Activated T-cell treated with anti-CD3 and anti-CD28 coated beads for 48 hours (primary cell): ENCODE results near the gene SENP6.
"Not testable (repeated sequence)": the region's sequence is repeated elsewhere in the genome, so short reads cannot be mapped to it uniquely, and the experiment has no call there.

Source experiments
- DNase-seq: peaks from one replicate; pipeline ENCODE4 v3.0.0-alpha.2; 2020; ENCODE audit warnings: low read depth

The SENP6 gene

DNA sequence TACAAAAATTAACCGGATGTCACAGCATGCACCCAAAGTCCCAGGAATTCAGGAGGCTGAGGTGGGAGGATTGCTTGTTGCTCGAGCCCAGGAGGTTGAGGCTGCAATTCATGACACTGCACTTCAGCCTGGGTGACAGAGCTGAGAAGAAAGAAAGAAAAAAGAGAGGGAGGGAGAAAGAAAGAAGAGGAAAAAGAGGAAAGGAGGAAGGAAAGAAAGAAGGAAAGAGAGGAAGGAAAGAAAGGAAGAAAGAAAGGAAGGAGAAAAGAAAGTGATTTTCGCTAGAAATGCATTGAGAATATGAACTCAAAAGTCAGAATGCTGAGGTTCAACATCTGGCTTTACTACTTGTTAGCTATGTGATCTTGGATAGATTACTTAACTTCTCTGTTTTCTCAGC is 6.6 kb downstream of the SENP6 start:
- no peak for DNase-seq

DNA sequence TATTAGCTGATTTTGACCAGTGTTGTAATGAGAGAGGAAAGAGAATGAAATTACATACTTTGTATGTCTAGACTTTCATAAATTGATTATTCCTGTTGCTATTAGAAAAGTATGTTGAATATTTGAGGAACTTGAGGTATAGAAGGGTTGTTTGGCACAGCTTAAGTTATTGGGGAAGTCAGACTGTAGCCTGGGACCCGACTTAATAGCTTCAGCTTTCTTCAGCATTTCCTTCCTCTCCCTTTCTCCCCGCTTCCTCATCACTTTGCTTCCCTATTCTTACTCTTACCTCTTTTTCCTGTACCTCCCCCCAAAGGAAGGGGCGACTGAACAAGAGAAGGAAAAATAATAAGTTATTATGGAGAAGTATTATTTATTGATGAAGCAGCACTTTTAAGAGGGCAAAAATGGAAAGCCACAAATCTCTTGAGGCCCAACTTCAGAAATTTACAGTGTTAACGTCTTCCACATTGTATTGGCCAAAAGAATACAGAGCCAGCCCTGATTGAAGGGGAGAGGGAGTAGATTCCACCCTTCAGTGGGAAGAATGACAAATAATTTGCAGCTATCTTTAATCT is 7.4 kb downstream of the SENP6 start:
- no peak for DNase-seq

DNA sequence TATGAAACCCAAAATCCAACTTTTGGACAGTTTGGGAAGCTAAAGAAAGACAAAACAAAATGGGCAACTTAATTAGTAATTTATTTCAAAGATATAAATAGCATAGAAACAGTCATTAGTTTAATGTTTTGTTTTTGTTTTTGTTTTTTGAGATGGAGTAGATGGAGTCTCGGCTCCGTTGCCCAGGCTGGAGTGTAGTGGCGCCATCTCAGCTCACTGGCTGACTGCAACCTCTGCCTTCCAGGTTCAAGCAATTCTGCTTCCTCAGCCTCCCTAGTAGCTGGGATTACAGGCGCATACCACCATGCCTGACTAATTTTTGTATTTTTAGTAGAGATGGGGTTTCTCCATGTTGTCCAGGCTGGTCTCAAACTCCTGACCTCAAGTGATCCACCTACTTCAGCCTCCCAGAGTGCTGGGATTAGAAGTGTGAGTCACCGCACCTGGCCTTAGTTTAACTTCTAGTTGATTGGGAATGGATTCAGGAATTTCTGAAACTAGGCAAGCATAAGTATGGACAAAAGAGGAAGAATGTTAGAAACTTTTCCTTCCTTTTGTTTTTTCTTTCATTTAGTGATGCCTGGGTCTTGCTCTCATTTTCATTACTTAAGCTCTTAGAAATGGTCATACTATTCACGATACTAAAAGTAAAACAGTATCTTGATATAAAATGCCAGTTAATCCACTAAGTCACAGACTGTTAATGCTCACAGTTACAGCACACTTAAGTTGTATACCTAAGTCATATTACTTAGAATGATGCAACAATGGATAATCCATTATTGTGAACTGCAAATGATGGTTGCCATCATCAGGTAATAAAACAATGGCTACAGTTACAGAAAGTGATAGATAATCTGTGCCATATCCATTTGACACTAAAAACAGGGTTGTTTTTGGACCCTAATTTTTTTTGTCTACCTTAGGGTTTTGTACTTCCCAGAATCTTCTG is 8.2 kb downstream of the SENP6 start:
- no peak for DNase-seq

DNA sequence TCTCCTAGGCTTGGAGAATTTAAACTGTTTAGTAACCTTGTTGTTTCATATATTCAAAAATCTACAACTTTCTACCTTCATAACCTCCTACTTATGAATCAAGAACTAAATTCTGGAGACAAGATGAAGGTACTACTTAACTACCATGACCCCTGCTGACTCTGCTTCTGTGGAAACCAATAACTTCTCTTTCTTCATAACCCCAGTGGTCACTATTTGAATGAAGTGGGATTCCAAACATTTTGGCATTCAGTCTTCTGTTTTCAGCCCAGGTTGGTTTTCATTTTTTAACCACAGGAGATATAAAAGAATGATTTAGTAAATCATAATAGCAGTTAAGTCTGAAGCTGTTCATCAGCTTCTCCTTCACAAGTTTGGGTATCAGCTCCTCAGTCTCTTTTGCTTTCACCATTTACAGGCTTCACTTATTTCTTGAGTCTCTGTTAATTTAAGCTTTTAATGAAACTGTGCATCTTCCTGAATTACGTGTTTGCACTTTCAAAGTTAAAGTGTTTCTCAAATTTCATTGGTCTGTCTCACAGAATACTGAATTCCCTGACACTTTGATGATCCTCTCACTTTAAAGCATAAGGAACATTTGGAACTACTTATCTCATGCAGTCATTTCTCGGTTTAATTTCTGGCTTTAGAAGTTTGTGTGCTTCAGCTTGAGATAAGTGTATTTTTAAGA is 9.5 kb downstream of the SENP6 start:
- DNase-seq: no peak

DNA sequence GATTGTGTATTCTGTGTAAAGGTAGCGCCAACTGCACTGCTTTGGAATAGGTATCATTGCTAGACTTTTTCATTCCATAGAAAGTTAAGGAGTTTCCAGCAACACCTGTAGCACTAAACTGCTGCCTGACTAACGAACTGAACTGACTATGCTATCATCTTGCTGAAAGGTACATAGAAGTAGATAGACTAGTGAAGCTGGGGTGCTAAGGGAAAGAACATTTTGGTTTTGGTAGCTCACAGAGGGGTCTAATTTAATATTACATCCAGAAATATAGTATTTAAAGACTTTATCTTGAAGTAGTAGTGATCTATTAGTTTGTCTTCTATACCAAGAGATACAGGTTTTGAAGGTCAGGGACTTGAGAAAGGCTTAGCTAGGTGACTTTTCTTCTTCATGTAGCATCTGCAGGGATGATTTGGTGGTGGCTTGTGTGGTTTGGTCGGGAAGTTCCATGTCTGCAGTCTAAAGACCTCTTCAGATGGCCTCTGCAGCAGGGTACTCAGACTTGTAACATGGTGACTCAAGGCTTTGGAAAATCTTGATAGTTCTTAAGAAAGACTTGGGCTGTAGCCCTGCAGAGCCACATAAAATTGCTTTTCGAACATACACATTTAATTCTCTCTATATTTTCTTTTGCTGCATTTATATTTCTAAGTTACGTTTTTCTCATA is 10.2 kb downstream of the SENP6 start:
- peak; percentile 28 for DNase-seq

DNA sequence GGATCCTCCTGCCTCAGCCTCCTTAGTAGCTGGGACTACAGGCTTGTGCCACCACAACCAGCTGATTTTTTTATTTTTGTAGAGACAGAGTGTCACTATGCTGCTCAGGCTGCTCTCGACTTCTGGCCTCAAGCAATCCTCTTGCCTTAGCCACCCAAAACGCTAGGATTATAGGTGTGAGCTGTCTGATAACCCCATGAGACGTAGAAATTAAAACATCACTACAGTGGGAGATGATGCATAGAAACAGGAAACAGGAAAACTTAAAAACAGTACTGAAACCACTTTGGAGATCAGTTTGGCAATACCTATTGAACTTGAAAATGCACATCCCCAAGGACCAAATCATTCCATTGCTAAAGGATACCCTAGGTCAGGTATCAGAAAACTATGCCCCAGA is 10.8 kb downstream of the SENP6 start:
- DNase-seq: no peak

DNA sequence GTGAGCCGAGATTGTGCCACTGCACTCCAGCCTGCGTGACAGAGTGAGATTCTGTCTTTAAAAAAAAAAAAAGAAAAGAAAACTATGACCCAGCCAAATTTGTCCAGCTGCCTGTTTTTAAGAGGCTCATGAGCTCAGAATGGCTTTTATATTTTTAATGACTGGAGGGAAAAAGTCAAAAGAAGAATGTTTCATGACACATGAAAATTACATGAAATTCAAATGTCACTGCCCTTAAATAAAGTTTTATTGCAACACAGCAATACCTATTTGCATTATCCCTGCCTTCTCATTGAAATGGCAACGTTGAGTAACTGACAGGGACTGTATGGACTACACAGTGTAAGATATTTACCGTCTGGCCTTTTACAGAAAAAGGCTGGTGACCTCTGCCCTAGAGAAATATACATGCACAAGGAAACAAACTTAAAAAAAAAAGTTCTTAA is 11.4 kb downstream of the SENP6 start:
- DNase-seq: no peak

- DNase-seq: no peak
Observed at GRCh38 chr6:75618437-75618836, 16.8 kb downstream of the SENP6 start.

DNA sequence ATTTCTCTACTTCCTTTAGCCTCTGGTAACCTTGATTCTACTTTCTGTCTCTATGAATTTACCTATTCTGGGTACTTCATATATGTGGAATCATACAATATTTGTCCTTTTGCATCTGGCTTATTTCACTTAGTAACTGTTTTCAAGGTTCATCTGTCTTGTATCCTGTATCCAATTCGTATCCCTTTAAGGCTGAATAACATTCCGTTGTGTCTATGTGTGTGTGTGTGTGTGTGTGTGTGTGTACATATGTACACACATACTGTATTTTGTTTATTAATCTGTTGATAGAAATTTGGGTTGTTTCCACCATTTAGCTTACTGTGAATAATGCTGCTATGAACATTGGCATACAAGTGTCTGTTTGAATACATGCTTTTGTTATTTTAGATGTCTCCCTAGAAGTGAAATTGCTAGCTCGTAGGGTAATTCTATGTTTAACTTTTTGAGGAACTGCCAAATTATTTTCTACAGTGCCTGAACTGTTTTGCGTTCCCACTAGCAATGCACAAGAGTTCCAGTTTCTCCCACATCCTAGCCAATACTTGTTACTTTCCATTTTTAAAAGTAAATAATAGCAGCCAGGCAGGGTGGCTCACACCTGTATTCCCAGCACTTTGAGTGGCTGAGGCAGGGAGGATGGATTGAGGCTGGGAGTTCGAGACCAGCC is 17.7 kb downstream of the SENP6 start:
- no peak for DNase-seq

DNA sequence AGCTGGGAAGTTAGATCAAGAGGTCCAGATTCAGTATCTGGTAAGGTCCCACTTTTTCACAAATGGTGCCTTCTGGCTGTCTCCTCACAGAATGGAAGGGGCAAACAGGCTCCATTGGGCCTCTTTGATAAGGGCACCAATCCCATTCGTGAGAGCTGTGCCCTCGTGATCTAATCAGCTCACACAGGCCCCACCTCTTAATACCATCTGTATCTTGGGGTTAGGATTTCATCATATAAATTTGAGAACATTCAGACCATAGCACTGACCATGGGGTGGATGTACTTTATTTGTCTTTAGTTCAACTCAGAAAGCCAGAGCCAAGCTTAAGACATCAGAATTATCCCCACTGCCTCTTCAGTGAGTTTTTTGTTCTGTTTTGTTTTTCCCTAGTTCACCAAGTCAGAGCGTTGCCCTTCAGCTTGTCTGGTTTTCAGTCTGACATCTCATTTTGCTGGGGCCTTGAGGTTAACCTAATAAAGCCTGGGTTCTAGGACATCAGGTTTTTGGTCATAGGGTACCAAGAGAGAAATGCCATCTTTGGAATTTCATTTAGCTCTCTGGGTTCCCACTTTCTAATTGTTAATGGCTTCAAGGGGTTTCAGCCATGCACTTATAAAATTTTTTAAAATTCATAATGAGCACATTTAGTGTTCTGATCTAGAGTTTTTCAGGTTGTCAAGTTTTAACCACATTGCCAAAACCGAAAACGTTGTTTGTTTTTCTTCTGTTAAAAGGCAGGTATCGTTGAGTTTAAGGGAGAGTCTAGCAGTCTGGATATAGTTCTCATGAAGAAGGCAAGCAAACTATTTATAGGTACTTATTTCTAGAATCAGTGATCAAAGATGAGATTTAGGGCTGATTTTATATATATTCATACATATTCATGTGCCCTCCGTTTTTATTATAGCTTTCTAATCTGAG is 19.0 kb downstream of the SENP6 start:
- no peak for DNase-seq

- no peak for DNase-seq
Observed at GRCh38 chr6:75621846-75622245, 20.2 kb downstream of the SENP6 start.

- no peak for DNase-seq
Observed at GRCh38 chr6:75623491-75623890, 21.8 kb downstream of the SENP6 start.

DNA sequence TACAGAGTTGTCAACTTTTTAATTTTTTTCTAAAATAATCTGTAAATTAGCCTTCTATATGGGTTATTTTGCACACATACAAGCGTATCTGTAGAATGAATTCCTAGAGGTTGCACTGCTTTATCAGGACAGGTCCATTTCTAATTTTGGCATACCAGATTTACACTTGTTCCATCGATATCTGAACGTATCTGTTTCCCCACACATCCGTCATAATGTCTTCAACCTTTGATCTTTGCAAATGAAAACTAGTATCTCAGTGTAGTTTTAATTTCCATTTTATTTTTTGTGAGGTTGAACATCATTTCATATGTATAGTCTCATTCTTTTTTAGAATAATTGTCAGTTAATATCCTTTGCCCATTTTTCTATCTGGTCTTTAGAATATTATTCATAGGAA is 22.7 kb downstream of the SENP6 start:
- DNase-seq: no peak

GRCh38 chr6:75624988-75625387 is 23.3 kb downstream of the SENP6 start:
- DNase-seq: no peak

DNA sequence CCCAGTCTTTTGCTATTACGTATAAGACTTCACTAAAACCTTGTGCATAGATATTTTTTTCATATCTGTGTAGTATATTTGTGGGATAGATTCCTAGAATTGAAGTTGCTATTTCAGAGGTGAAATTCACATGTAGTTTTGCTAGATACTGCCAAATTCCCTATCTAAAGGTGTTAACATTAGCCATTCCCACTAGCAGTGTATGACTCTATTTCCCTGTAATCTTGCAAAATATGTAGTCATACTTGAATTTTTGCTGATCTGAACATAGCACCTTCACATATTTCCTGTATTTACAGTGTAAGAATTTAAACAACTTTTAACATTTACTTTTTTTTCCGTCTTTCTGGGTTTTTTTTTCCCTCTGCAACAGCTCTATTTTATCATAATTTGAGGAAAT is 24.9 kb downstream of the SENP6 start:
- DNase-seq: no peak

DNA sequence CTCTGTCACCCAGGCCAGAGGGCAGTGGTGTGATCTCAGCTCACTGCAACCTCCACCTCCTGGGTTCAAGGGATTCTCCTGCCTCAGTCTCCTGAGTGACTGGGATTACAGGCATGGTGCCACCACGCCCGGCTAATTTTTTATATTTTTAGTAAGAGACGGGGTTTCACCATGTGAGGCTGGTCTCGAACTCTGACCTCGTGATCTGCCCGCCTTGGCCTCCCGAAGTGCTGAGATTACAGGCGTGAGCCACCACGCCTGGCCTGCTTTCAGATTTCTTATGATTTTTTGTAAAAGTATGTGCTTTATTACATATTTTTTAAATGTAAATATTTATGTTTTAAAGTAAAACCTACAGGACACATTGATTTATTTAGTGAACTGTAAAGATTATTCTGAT is 26.0 kb downstream of the SENP6 start:
- not testable (repeated sequence) for DNase-seq

DNA sequence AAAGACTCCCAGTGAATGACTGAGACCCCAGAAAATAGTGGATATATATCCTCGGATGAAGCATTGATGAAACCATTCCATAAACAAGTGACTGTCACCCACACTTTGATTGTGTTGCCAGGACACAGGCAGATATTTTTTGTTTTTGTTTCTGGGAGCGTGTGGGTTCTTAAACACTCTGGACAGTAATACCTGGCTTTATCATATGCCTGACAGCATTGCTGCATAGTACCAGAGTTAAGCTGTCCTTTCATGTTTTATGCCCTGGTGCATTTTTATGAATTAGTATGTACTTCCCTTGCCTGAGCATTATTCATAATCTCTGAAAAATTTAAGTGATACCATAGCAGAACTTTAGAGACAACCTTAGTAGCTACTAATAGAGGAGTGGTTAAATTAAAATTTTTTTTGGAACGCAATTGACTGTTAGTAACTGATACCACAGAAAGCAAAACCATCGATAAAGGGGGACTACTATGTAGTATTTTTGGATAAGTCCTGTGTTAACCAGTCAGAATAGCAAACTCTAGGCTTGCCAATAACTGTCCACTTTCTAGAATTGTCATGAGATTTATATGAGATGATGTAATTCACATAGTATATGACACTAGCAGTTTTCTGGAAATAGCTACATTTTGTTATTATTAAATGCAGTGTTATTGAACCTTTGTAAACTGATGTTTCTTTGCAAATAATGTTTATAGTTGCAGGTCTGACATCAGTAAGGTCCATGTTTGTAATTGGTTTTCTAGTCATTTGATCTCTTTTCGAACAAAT is 30.4 kb downstream of the SENP6 start:
- no peak for DNase-seq

- DNase-seq: no peak
Observed at GRCh38 chr6:75633045-75633444, 31.4 kb downstream of the SENP6 start.

DNA sequence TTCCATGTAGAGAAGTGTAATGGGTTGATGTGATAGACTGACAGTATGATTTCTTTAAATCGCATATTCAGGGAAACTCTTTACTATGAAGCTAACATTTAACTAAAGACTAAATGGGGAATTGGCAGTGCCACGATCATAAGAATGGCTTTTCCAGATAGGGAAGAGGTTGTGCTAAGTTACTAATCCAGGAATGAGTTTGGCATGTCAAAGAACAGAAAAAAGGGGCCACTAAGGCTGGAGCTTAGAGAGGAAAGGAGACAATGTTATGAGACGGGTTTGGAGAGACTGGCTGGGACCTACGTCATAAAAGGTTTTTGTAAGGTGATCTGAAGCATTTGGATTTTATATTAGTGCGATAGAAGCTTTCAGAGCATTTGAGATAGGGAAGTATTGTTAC is 40.6 kb downstream of the SENP6 start:
- no peak for DNase-seq

DNA sequence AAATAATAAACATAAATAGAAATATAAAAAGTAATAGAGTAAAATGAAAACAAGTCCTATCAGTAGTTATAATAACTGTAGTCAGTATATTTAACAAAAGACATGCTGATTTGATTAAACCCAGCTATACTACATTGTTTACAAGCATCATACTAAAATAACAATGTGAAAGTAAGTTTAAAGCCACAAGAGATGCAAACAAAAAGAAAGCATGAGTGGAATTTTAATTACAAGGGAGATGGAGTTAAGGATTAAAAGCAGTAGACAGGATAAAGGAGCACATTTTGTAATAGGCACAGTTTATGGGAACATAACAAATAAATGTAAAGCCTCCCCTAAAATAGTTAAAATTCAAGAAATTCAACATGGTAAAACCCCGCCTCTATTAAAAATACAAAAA is 41.5 kb downstream of the SENP6 start:
- DNase-seq: no peak
